ENCODE data around the gene ANKMY1.

ANKMY1 gene

GRCh38 chr2:240591226-240591625, 33.4 kb upstream of the ANKMY1 start:
- Histone ChIP-seq H3F3A (ENCODE audit: insufficient read depth) (no peaks in the 10 kb centered on the region), H3K27ac (ENCODE audit: low read depth, low read length) (no peak overlapping the region), H2AFZ (ENCODE audit: low read depth, low read length, severe bottlenecking) (no peak overlapping the region), H3K9me3 (ENCODE audit: insufficient read depth, low read length) (no peaks in the 10 kb centered on the region), H4K20me1 (ENCODE audit: low read depth, low read length) (peaks cover 7% of the 10 kb centered on the region; the same call in 1 of the 2 replicates), H3K36me3 (ENCODE audit: low read length) (no peaks in the 10 kb centered on the region), H3K4me3 (ENCODE audit: insufficient read depth, low read length, poor library complexity, severe bottlenecking) (no peak overlapping the region), H3K4me2 (ENCODE audit: low read depth, low read length, poor library complexity, severe bottlenecking) (no peak overlapping the region), H3K9ac (ENCODE audit: low read length) (no peak overlapping the region), H3K79me2 (ENCODE audit: insufficient read depth, low read length) (peaks cover 39% of the 10 kb centered on the region), H3K9me2 (replicated peaks; ENCODE audit: insufficient read depth, low read length) (no peaks in the 10 kb centered on the region), H3K27me3 (ENCODE audit: low read length) (no peaks in the 10 kb centered on the region)
- TF ChIP-seq CTCF (IDR thresholded peaks at IDR 0.05; ENCODE audit: insufficient read depth, low read length, poor library complexity, severe bottlenecking) (no peak), EZH2phosphoT487 (conservative IDR thresholded peaks at IDR 0.05; ENCODE audit: low read length) (no peak)

GRCh38 chr2:240590681-240591111, 32.9 kb upstream of the ANKMY1 start:
- Histone ChIP-seq H3K4me3 (ENCODE audit: insufficient read depth, low read length, poor library complexity, severe bottlenecking) (no peak overlapping the region), H3K9me3 (ENCODE audit: insufficient read depth, low read length) (no peaks in the 10 kb centered on the region), H3K4me2 (ENCODE audit: low read depth, low read length, poor library complexity, severe bottlenecking) (no peak overlapping the region), H3K79me2 (ENCODE audit: insufficient read depth, low read length) (peaks cover 41% of the 10 kb centered on the region), H3K27ac (ENCODE audit: low read depth, low read length) (no peak overlapping the region), H3K9me2 (replicated peaks; ENCODE audit: insufficient read depth, low read length) (no peaks in the 10 kb centered on the region), H3K9ac (ENCODE audit: low read length) (no peak overlapping the region), H3K27me3 (ENCODE audit: low read length) (no peaks in the 10 kb centered on the region), H3K36me3 (ENCODE audit: low read length) (no peaks in the 10 kb centered on the region), H2AFZ (ENCODE audit: low read depth, low read length, severe bottlenecking) (no peak overlapping the region), H4K20me1 (ENCODE audit: low read depth, low read length) (peaks cover 7% of the 10 kb centered on the region; the same call in 1 of the 2 replicates), H3F3A (ENCODE audit: insufficient read depth) (peaks cover under 1% of the 10 kb centered on the region)
- TF ChIP-seq CTCF (IDR thresholded peaks at IDR 0.05; ENCODE audit: insufficient read depth, low read length, poor library complexity, severe bottlenecking) (no peak), EZH2phosphoT487 (conservative IDR thresholded peaks at IDR 0.05; ENCODE audit: low read length) (no peak)

- no peak overlapping the region for H3K27ac ChIP-seq (ENCODE audit: low read depth, low read length)
- no peak overlapping the region for H3K4me2 ChIP-seq (ENCODE audit: low read depth, low read length, poor library complexity, severe bottlenecking)
- TF ChIP-seq EZH2phosphoT487 (conservative IDR thresholded peaks at IDR 0.05; ENCODE audit: low read length), result no peak
- no peak for TF ChIP-seq CTCF (IDR thresholded peaks at IDR 0.05; ENCODE audit: insufficient read depth, low read length, poor library complexity, severe bottlenecking)
- H3K9me3 ChIP-seq (ENCODE audit: insufficient read depth, low read length), result no peaks in the 10 kb centered on the region
- no peaks in the 10 kb centered on the region for H3K27me3 ChIP-seq (ENCODE audit: low read length)
- H3K9me2 ChIP-seq (replicated peaks; ENCODE audit: insufficient read depth, low read length), result no peaks in the 10 kb centered on the region
- H2AFZ ChIP-seq (ENCODE audit: low read depth, low read length, severe bottlenecking), result no peak overlapping the region
- peaks cover 44% of the 10 kb centered on the region for H3K79me2 ChIP-seq (ENCODE audit: insufficient read depth, low read length)
- H3F3A ChIP-seq (ENCODE audit: insufficient read depth), result peaks cover 8% of the 10 kb centered on the region
- no peak overlapping the region for H3K4me3 ChIP-seq (ENCODE audit: insufficient read depth, low read length, poor library complexity, severe bottlenecking)
- no peaks in the 10 kb centered on the region for H3K36me3 ChIP-seq (ENCODE audit: low read length)
- no peak overlapping the region for H3K9ac ChIP-seq (ENCODE audit: low read length)
- peaks cover 7% of the 10 kb centered on the region; the same call in 1 of the 2 replicates for H4K20me1 ChIP-seq (ENCODE audit: low read depth, low read length)
These were observed 32.2 kb upstream of the ANKMY1 start for GRCh38 chr2:240589850-240590525.

Measured in SU-DHL-6 (cell line).